Lung microvascular endothelial cell (primary cell): ENCODE measurements around the gene APC2. TPM values are rescaled to one million over a fixed set of nuclear protein-coding genes. Genes with fewer than 3 reads are reported as not detected.

ENCODE experiments used
- DNase-seq, 2 donors: peaks; one replicate each; pipeline versions ENCODE4 v3.0.0 to v3.0.0-alpha.2; 2010; ENCODE audit warnings: low read depth in 2 of 2
- total RNA-seq: library from RNA; depleted of rRNA; stranded (reverse); fragments of >200 nt; gene quantifications from 2 replicates; pipeline ENCODE4 v1.2.1, GENCODE V29; 2014

Gene APC2
- total RNA-seq, 1 donor from 2014 or later = under 0.01 TPM

- DNase-seq = no peak
Observed at GRCh38 chr19:1429750-1430149, 20.2 kb upstream of the APC2 start.

GRCh38 chr19:1430246-1430645, 19.7 kb upstream of the APC2 start:
- DNase-seq = no peak

GRCh38 chr19:1431759-1432506, 18.0 kb upstream of the APC2 start:
- DNase-seq = no peak

- no peak for DNase-seq
Observed at GRCh38 chr19:1432507-1432887, 17.4 kb upstream of the APC2 start.

GRCh38 chr19:1433119-1434039, 16.5 kb upstream of the APC2 start:
- no peak for DNase-seq

GRCh38 chr19:1434040-1434366, 15.9 kb upstream of the APC2 start:
- DNase-seq = no peak

- no peak for DNase-seq
Observed at GRCh38 chr19:1434577-1435060, 15.3 kb upstream of the APC2 start.

- DNase-seq = no peak
Observed at GRCh38 chr19:1435378-1435989, 14.4 kb upstream of the APC2 start.

- no peak for DNase-seq
Observed at GRCh38 chr19:1437609-1438008, 12.3 kb upstream of the APC2 start.

GRCh38 chr19:1438035-1438932, 11.6 kb upstream of the APC2 start, which contains the start of gene RPS15:
RPS15 (plus strand) TSS chr19:1438396; CDS start chr19:1438426, 30 bp downstream.
- peak; percentile 97 to 98 for DNase-seq

GRCh38 chr19:1438933-1439354, 11.0 kb upstream of the APC2 start:
- DNase-seq = no peak

- DNase-seq = peak; percentile 30 to 49
Observed at GRCh38 chr19:1439525-1440417, 10.2 kb upstream of the APC2 start.

- DNase-seq = no peak
Observed at GRCh38 chr19:1440418-1440801, 9.5 kb upstream of the APC2 start.

- no peak for DNase-seq
Observed at GRCh38 chr19:1441022-1441426, 8.9 kb upstream of the APC2 start.

GRCh38 chr19:1441677-1442438, 8.1 kb upstream of the APC2 start:
- no peak for DNase-seq

GRCh38 chr19:1445185-1445931, 4.6 kb upstream of the APC2 start:
- peak; percentile 39 to 60 for DNase-seq

- no peak for DNase-seq
Observed at GRCh38 chr19:1445932-1446712, 3.8 kb upstream of the APC2 start.
